ENCODE measurements around the gene SLC39A3.

SLC39A3 gene

GRCh38 chr19:2701361-2702169 is 38.3 kb downstream of the SLC39A3 start:
- no peak for DNase-seq

- no peak for DNase-seq
Measured at GRCh38 chr19:2700660-2701360, 39.0 kb downstream of the SLC39A3 start.

- no peak for DNase-seq
Measured at GRCh38 chr19:2699413-2700140, 40.2 kb downstream of the SLC39A3 start.

- no peak for DNase-seq
Measured at GRCh38 chr19:2694196-2694595, 45.6 kb downstream of the SLC39A3 start.

GRCh38 chr19:2693492-2694160 is 46.2 kb downstream of the SLC39A3 start:
- DNase-seq = no peak

- no peak for DNase-seq
Measured at GRCh38 chr19:2691951-2692350, 47.9 kb downstream of the SLC39A3 start.

- no peak for DNase-seq
Measured at GRCh38 chr19:2690856-2691255, 49.0 kb downstream of the SLC39A3 start.

- DNase-seq = no peak
Measured at GRCh38 chr19:2686360-2686759, 53.5 kb downstream of the SLC39A3 start.

GRCh38 chr19:2685204-2685704 is 54.6 kb downstream of the SLC39A3 start:
- no peak for DNase-seq

- no peak for DNase-seq
Measured at GRCh38 chr19:2683430-2684003, 56.3 kb downstream of the SLC39A3 start.
